Smooth muscle cell of bladder (primary cell): ENCODE measurements around the gene LYRM4. TPM values are rescaled to one million over a fixed set of nuclear protein-coding genes. Genes with fewer than 3 reads are reported as not detected.

Source experiments
- total RNA-seq: library from RNA; depleted of rRNA; stranded (reverse); fragments of >200 nt; gene quantifications from 2 replicates; pipeline ENCODE4 v1.2.3, GENCODE V29; 2014

LYRM4 gene
- total RNA-seq: 19.6 and 20.7 TPM in 2 replicates

GRCh38 chr6:5260661-5261544 is at the start of gene LYRM4, which contains the start of gene FARS2:
LYRM4 (minus strand) TSS chr6:5260950; CDS start chr6:5260733, 217 bp downstream.
FARS2 (plus strand) TSS chr6:5261513.

GRCh38 chr6:5084781-5085647 is 175.7 kb downstream of the LYRM4 start, which contains the start of gene PPP1R3G:
PPP1R3G (plus strand) TSS chr6:5085341; CDS start chr6:5085486, 145 bp downstream.

Other genes with a start within 250 kb of the LYRM4 start
- 1.4 and 2.8 TPM in 2 replicates for gene PPP1R3G, start 175.6 kb downstream of the LYRM4 start, total RNA-seq
- gene FARS2, start 563 bp upstream of the LYRM4 start, total RNA-seq: 25.3 and 27.7 TPM in 2 replicates